Testis (tissue), 3 donors: ENCODE results near the gene CNNM4. TPM values are rescaled to one million over a fixed set of nuclear protein-coding genes. Genes with fewer than 3 reads are reported as not detected.
A peak's percentile ranks its signal among the peaks of the same experiment; 100 is the strongest.

Experiments
- DNase-seq: peaks from one replicate; pipeline ENCODE4 v3.0.0-alpha.2; 2019
- H3K27ac ChIP-seq, 2 donors: fragments of 200-600 bp; sonication (generic); one replicate each; pipeline ENCODE4 v1.5.1; 2019
- H3K27me3 ChIP-seq: fragments of 200-600 bp; sonication (generic); one replicate; pipeline ENCODE4 v1.5.1; 2019
- H3K36me3 ChIP-seq: fragments of 200-600 bp; sonication (generic); one replicate; pipeline ENCODE4 v1.5.1; 2017; ENCODE audit warnings: low read depth; ENCODE audit errors: missing control alignments
- H3K4me1 ChIP-seq: fragments of 200-600 bp; sonication (generic); one replicate; pipeline ENCODE4 v1.5.1; 2019
- H3K4me3 ChIP-seq, 2 donors: fragments of 200-600 bp; sonication (generic); one replicate each; pipeline ENCODE4 v1.5.1; 2017 to 2019
- H3K9me3 ChIP-seq: fragments of 200-600 bp; sonication (generic); one replicate; pipeline ENCODE4 v1.5.1; 2017
- POLR2A ChIP-seq: fragments of 450-650 bp; IDR thresholded peaks from one replicate; pipeline ENCODE4 v1.6.1; 2017; ENCODE audit warnings: antibody characterized with exemption, mild to moderate bottlenecking, moderate library complexity
- WGBS, 2 donors: methylation state at CpG; one replicate each; pipeline ENCODE4 v1.1.5; 2018; 5-methylcytosine and 5-hydroxymethylcytosine counted together
- intact Hi-C: fragments of 100-400 bp; cut with DNase I; formaldehyde crosslinking; loops from one replicate; pipeline ENCODE4 v1.15.1; 2023; ENCODE audit warnings: low total_unique reads
- polyA plus RNA-seq: library from polyadenylated mRNA; stranded (reverse); fragments of 350-450 nt; fragmentation: Illumina TruSeq; extraction: RNeasy Lipid Tissue Mini Kit (QIAGEN cat#74804); gene quantifications from one replicate; pipeline ENCODE4 v1.2.3, GENCODE V29; 2014; ENCODE audit warnings: low read depth, low replicate concordance; ENCODE audit not compliant: insufficient read depth
- total RNA-seq, 2 donors: library from RNA; depleted of rRNA; stranded (reverse); fragments of >200 nt; gene quantifications; one replicate each; pipeline ENCODE4 v1.2.3, GENCODE V29; 2016
- TF ChIP-seq, protein P1 (sequence below), 3 experiments: fragments of 450-650 bp in 2 of 3; fragments of 200-600 bp in 1 of 3; sonication (generic) in 1 of 3; IDR thresholded peaks; one replicate each; pipeline ENCODE4 v1.5.1; 2016 to 2019; ENCODE audit warnings: antibody characterized with exemption in 3 of 3, mild to moderate bottlenecking in 2 of 3, moderate library complexity in 1 of 3

The CNNM4 gene
- total and polyA plus RNA-seq, 3 donors from 2014 or later, result 18.0 to 21.8 (median 18.4) TPM

DNA sequence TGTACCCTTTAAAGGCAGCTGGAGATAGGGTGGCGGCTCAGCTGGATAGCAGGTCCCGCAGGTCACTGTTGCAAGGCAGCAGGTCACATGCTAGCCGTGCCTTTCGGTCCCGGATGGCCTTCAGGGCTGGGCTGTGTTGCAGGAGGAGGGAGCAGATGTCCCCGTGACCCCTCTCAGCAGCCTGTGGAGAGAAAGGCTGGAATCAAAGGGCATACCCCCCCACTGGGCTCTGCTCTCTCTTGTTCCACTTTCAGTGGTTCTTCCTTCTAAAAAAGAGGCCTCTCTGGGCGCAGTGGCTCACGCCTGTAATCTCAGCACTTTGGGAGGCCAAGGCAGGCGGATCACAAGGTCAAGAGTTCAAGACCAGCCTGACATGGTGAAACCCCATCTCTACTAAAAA is 87.6 kb downstream of the CNNM4 start:
- WGBS, 2 donors, result 43 to 44% methylated on average over 3 to 9 of the region's 9 CpGs
- TF ChIP-seq POLR2A, result no peak
- TF ChIP-seq, protein P1, sequence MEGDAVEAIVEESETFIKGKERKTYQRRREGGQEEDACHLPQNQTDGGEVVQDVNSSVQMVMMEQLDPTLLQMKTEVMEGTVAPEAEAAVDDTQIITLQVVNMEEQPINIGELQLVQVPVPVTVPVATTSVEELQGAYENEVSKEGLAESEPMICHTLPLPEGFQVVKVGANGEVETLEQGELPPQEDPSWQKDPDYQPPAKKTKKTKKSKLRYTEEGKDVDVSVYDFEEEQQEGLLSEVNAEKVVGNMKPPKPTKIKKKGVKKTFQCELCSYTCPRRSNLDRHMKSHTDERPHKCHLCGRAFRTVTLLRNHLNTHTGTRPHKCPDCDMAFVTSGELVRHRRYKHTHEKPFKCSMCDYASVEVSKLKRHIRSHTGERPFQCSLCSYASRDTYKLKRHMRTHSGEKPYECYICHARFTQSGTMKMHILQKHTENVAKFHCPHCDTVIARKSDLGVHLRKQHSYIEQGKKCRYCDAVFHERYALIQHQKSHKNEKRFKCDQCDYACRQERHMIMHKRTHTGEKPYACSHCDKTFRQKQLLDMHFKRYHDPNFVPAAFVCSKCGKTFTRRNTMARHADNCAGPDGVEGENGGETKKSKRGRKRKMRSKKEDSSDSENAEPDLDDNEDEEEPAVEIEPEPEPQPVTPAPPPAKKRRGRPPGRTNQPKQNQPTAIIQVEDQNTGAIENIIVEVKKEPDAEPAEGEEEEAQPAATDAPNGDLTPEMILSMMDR (IDR thresholded peaks at IDR 0.05), result no peak

DNA sequence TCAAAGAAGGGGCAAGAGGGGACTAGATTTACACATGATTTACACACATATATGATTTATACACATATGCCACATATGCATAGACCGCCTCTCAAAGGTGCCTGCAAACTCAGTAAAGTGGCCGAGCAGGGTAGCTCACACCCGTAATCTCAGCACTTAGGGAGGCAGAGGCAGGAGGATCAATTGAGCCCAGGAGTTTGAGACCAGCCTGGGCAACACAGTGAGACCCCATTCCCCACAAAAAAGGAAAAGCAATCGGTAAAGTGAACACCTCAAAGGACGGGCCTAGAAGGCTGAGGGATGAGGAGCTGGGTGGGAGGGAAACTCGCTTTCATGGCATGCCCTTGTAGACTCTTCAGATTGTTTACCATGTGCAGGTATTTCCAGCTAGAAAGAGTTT is 92.0 kb downstream of the CNNM4 start:
- intact Hi-C loops, result no loop called here
- no peaks in the 10 kb centered on the region for H3K27me3 ChIP-seq
- H3K27ac ChIP-seq, result no peak overlapping the region
- no peaks in the 10 kb centered on the region for H3K36me3 ChIP-seq
- DNase-seq, result no peak
- no peak for TF ChIP-seq POLR2A
- TF ChIP-seq, protein P1 (IDR thresholded peaks at IDR 0.05), result no peak
- H3K4me1 ChIP-seq, result peaks cover 10% of the 10 kb centered on the region
- H3K4me3 ChIP-seq, result no peak overlapping the region
- no peaks in the 10 kb centered on the region for H3K9me3 ChIP-seq
- WGBS, 2 donors, result 96 to 98% methylated on average over 6 of the region's 6 CpGs

More for the DNA sequence above, 87.6 kb downstream of the CNNM4 start:
- Histone ChIP-seq H3K4me3 (no peak overlapping the region), H3K27me3 (no peaks in the 10 kb centered on the region), H3K27ac (no peak overlapping the region), H3K4me1 (no peaks in the 10 kb centered on the region), H3K36me3 (no peaks in the 10 kb centered on the region), H3K9me3 (no peaks in the 10 kb centered on the region)
- intact Hi-C loops, result no loop called here
- peak; percentile 67 for DNase-seq

DNA sequence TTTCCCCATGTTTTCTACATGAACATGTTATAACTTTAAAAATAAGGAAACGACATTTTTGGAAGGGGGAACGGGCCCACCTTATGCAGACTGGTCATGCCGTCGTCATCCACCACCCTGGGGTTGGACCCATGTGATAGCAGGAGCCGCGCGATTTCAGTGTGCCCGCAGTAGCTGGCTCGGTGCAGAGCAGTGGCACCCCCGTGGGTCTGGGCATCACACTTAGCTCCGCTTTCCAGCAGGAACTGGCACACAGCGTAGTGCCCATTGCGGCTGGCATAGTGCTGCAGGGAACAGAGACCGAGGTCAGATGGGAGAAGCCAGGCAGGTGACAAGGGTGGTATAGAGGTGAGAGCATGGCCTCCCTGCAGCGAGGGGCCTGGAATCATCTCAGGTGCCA is 92.6 kb downstream of the CNNM4 start:
- no peak for DNase-seq

DNA sequence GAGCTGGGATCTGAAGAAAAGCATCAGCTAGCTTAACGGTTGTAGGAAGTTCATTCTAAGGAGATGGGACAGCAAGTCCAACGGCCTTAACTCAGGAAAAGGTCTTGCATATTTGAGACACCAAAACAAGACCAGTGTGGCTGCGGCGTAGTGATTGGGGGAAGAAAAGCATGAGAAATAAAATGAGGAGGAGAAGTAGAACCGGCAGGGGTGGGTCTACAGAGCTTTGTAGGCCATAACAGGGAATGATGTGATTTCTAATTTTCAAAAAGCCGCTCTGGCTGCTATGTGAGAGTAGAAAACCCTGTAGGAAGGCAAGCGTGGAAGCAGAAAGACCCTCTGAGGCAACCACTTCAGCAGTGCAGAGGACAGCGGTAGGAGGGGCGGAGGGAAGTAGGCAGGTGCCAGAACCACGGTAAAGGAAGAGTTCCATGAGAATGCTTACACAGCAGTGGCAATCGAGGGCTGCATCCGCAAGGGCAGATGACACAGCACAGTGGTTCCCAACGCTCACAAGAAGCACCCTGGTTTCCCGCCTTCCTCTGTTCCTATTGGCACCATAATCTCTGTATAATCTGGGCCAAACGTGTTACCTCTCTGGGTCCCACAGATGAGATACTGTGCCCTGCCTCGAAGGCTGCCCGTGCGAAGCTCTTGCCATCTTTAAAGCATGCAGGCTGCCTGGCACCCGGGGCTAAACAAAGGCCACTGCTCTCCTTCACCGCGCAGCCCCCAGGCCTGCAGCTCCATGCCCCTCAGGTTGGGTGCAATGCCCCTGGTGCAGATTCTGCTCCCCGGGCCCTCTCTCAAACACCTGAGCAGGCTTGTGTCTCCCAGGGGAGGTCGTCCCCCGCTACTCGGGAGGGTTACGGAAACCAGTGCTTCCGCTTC is 96.3 kb downstream of the CNNM4 start:
- Histone ChIP-seq H3K4me1 (peaks cover 15% of the 10 kb centered on the region), H3K27ac (peak overlapping the region in 1 of 2 donors; percentile 76), H3K36me3 (no peaks in the 10 kb centered on the region), H3K9me3 (no peaks in the 10 kb centered on the region), H3K27me3 (no peaks in the 10 kb centered on the region), H3K4me3 (peak overlapping the region; percentile 68 to 78)
- DNase-seq, result peak; percentile 31
- TF ChIP-seq, protein P1 (IDR thresholded peaks at IDR 0.05), result no peak
- TF ChIP-seq POLR2A, result no peak
- 11 to 12% methylated on average over 22 to 27 of the region's 27 CpGs for WGBS, 2 donors
- intact Hi-C loops, result no loop called here

More for the DNA sequence above, 92.6 kb downstream of the CNNM4 start:
- no peaks in the 10 kb centered on the region for H3K9me3 ChIP-seq
- H3K36me3 ChIP-seq, result no peaks in the 10 kb centered on the region
- intact Hi-C loops, result no loop called here
- peaks cover 10% of the 10 kb centered on the region for H3K4me1 ChIP-seq
- no peak overlapping the region for H3K4me3 ChIP-seq
- 94 to 96% methylated on average over 13 to 15 of the region's 15 CpGs for WGBS, 2 donors
- no peaks in the 10 kb centered on the region for H3K27me3 ChIP-seq
- no peak overlapping the region for H3K27ac ChIP-seq
- TF ChIP-seq, protein P1 (IDR thresholded peaks at IDR 0.05), result no peak
- TF ChIP-seq POLR2A, result no peak
